DOHH2 (cell line): Measurements from ENCODE around the gene DIS3L.

Source experiments
- EZH2phosphoT487 ChIP-seq: fragments of 200-600 bp; sonication (generic); IDR thresholded peaks from 2 replicates; pipeline ENCODE4 v1.6.1; 2017; ENCODE audit warnings: borderline replicate concordance, mild to moderate bottlenecking, antibody characterized with exemption, low read length, moderate library complexity, mixed read lengths
- TF ChIP-seq, protein P1 (sequence below): fragments of 200-600 bp; sonication (generic); IDR thresholded peaks from one replicate; pipeline ENCODE4 v1.5.1; 2014; ENCODE audit warnings: antibody characterized with exemption, mild to moderate bottlenecking, low read depth, low read length; ENCODE audit not compliant: poor library complexity, severe bottlenecking

GRCh38 chr15:66253418-66254088, 39.8 kb upstream of the DIS3L start, which contains the start of gene MEGF11:
- TF ChIP-seq, protein P1, sequence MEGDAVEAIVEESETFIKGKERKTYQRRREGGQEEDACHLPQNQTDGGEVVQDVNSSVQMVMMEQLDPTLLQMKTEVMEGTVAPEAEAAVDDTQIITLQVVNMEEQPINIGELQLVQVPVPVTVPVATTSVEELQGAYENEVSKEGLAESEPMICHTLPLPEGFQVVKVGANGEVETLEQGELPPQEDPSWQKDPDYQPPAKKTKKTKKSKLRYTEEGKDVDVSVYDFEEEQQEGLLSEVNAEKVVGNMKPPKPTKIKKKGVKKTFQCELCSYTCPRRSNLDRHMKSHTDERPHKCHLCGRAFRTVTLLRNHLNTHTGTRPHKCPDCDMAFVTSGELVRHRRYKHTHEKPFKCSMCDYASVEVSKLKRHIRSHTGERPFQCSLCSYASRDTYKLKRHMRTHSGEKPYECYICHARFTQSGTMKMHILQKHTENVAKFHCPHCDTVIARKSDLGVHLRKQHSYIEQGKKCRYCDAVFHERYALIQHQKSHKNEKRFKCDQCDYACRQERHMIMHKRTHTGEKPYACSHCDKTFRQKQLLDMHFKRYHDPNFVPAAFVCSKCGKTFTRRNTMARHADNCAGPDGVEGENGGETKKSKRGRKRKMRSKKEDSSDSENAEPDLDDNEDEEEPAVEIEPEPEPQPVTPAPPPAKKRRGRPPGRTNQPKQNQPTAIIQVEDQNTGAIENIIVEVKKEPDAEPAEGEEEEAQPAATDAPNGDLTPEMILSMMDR, result no peak
- TF ChIP-seq EZH2phosphoT487, result no peak
